Neural progenitor cell (in vitro differentiated cells): ENCODE results near the gene RPUSD1. TPM values are rescaled to one million over a fixed set of nuclear protein-coding genes. Genes with fewer than 3 reads are reported as not detected.

ENCODE experiments used
- DNase-seq: peaks from one replicate; pipeline ENCODE4 v3.0.0-alpha.2; 2016; ENCODE audit warnings: low spot score
- H2AFZ ChIP-seq: fragments of 200-600 bp; sonication (generic); replicated peaks from 2 replicates; pipeline ENCODE4 v1.6.1; 2016; ENCODE audit warnings: antibody characterized with exemption
- H3F3A ChIP-seq: fragments of 200-600 bp; sonication (generic); 2 replicates; pipeline ENCODE4 v1.6.1; 2016; ENCODE audit warnings: antibody characterized with exemption, low read depth
- H3K27ac ChIP-seq: fragments of 200-600 bp; sonication (generic); 2 replicates; pipeline ENCODE4 v1.5.1; 2016; ENCODE audit warnings: mild to moderate bottlenecking
- H3K27me3 ChIP-seq: fragments of 200-600 bp; sonication (generic); 2 replicates; pipeline ENCODE4 v1.6.1; 2016; ENCODE audit warnings: mild to moderate bottlenecking, moderate library complexity
- H3K36me3 ChIP-seq: fragments of 200-600 bp; sonication (generic); 2 replicates; pipeline ENCODE4 v1.5.1; 2016
- H3K4me1 ChIP-seq: fragments of 200-600 bp; sonication (generic); 2 replicates; pipeline ENCODE4 v1.6.1; 2016; ENCODE audit warnings: mixed run types
- H3K4me2 ChIP-seq: fragments of 200-600 bp; sonication (generic); 2 replicates; pipeline ENCODE4 v1.6.1; 2016
- H3K4me3 ChIP-seq: fragments of 200-600 bp; sonication (generic); 2 replicates; pipeline ENCODE4 v1.5.1; 2016
- H3K79me2 ChIP-seq: fragments of 200-600 bp; sonication (generic); 2 replicates; pipeline ENCODE4 v1.6.1; 2016; ENCODE audit warnings: low read depth
- H3K9ac ChIP-seq: fragments of 200-600 bp; sonication (generic); 2 replicates; pipeline ENCODE4 v1.6.1; 2016
- H3K9me3 ChIP-seq: fragments of 200-600 bp; sonication (generic); 2 replicates; pipeline ENCODE4 v1.5.1; 2016; ENCODE audit warnings: low read depth
- H4K20me1 ChIP-seq: fragments of 200-600 bp; sonication (generic); 2 replicates; pipeline ENCODE4 v1.6.1; 2016; ENCODE audit warnings: low read depth
- H3K27ac Mint-ChIP-seq: 3 replicates; pipeline ENCODE4 v1.8.0; 2021; ENCODE audit warnings: mixed read lengths
- H3K27me3 Mint-ChIP-seq: 2 replicates; pipeline ENCODE4 v1.8.0; 2022; ENCODE audit warnings: low read depth, mild to moderate bottlenecking, inconsistent platforms, moderate library complexity, mixed read lengths; ENCODE audit not compliant: insufficient read depth
- H3K36me3 Mint-ChIP-seq: 3 replicates; pipeline ENCODE4 v1.8.0; 2021; ENCODE audit warnings: mixed read lengths
- H3K4me1 Mint-ChIP-seq: 3 replicates; pipeline ENCODE4 v1.8.0; 2021; ENCODE audit warnings: mixed read lengths
- H3K4me3 Mint-ChIP-seq: 3 replicates; pipeline ENCODE4 v1.8.0; 2021; ENCODE audit warnings: mild to moderate bottlenecking, moderate library complexity, mixed read lengths
- H3K9me3 Mint-ChIP-seq: 3 replicates; pipeline ENCODE4 v1.8.0; 2020; ENCODE audit warnings: mixed read lengths
- EZH2 ChIP-seq: fragments of 200-600 bp; sonication (generic); IDR thresholded peaks from 2 replicates; pipeline ENCODE4 v1.6.1; 2017; ENCODE audit warnings: antibody characterized with exemption, mild to moderate bottlenecking, moderate library complexity
- EZH2phosphoT487 ChIP-seq: fragments of 200-600 bp; sonication (generic); IDR thresholded peaks from 2 replicates; pipeline ENCODE4 v1.6.1; 2017; ENCODE audit warnings: antibody characterized with exemption
- total RNA-seq: library from RNA; depleted of rRNA; stranded (reverse); fragments of >200 nt; gene quantifications from 2 replicates; pipeline ENCODE4 v1.2.3, GENCODE V29; 2015; ENCODE audit warnings: low replicate concordance
- TF ChIP-seq, protein P1 (sequence below): fragments of 200-600 bp; sonication (generic); IDR thresholded peaks from 2 replicates; pipeline ENCODE4 v1.5.1; 2017; ENCODE audit warnings: antibody characterized with exemption, mild to moderate bottlenecking

The RPUSD1 gene
- total RNA-seq, 1 donor from 2014 or later = 5.6 TPM

DNA sequence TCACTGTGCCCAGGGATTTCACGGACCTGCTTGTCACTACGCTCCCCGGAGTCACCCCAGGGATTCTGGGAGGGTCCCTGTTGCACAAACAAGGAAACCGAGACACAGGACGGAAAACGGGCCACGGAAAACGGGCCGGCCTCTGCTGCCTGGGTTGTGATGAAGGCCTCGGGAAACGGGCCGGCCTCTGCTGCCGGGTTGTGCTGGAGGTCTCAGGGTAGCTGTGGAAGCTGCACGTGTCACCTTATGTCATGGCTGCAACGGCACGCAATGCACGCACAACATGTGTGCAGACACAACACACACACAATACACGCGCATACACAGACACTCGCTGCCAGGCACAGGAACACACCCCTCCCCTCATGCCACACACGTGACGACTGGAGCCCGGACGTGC, 39.3 kb upstream of the RPUSD1 start:
- Mint-ChIP-seq H3K4me3 (no peak overlapping the region), H3K4me1 (peaks cover 7% of the 10 kb centered on the region), H3K9me3 (peaks cover 6% of the 10 kb centered on the region), H3K27ac (no peak overlapping the region), H3K36me3 (no peaks in the 10 kb centered on the region), H3K27me3 (no peaks in the 10 kb centered on the region)
- TF ChIP-seq EZH2 = no peak
- TF ChIP-seq EZH2phosphoT487 = no peak
- TF ChIP-seq, protein P1, sequence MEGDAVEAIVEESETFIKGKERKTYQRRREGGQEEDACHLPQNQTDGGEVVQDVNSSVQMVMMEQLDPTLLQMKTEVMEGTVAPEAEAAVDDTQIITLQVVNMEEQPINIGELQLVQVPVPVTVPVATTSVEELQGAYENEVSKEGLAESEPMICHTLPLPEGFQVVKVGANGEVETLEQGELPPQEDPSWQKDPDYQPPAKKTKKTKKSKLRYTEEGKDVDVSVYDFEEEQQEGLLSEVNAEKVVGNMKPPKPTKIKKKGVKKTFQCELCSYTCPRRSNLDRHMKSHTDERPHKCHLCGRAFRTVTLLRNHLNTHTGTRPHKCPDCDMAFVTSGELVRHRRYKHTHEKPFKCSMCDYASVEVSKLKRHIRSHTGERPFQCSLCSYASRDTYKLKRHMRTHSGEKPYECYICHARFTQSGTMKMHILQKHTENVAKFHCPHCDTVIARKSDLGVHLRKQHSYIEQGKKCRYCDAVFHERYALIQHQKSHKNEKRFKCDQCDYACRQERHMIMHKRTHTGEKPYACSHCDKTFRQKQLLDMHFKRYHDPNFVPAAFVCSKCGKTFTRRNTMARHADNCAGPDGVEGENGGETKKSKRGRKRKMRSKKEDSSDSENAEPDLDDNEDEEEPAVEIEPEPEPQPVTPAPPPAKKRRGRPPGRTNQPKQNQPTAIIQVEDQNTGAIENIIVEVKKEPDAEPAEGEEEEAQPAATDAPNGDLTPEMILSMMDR = no peak
- H3K36me3 ChIP-seq = no peaks in the 10 kb centered on the region
- no peak for DNase-seq
- peaks cover 4% of the 10 kb centered on the region for H3K27me3 ChIP-seq
- H3K4me3 ChIP-seq = no peak overlapping the region
- no peak overlapping the region for H2AFZ ChIP-seq
- H4K20me1 ChIP-seq = no peaks in the 10 kb centered on the region
- no peaks in the 10 kb centered on the region for H3K79me2 ChIP-seq
- no peaks in the 10 kb centered on the region for H3F3A ChIP-seq
- no peak overlapping the region for H3K4me2 ChIP-seq
- H3K4me1 ChIP-seq = no peaks in the 10 kb centered on the region
- no peak overlapping the region for H3K9ac ChIP-seq
- no peak overlapping the region for H3K27ac ChIP-seq
- no peaks in the 10 kb centered on the region for H3K9me3 ChIP-seq

DNA sequence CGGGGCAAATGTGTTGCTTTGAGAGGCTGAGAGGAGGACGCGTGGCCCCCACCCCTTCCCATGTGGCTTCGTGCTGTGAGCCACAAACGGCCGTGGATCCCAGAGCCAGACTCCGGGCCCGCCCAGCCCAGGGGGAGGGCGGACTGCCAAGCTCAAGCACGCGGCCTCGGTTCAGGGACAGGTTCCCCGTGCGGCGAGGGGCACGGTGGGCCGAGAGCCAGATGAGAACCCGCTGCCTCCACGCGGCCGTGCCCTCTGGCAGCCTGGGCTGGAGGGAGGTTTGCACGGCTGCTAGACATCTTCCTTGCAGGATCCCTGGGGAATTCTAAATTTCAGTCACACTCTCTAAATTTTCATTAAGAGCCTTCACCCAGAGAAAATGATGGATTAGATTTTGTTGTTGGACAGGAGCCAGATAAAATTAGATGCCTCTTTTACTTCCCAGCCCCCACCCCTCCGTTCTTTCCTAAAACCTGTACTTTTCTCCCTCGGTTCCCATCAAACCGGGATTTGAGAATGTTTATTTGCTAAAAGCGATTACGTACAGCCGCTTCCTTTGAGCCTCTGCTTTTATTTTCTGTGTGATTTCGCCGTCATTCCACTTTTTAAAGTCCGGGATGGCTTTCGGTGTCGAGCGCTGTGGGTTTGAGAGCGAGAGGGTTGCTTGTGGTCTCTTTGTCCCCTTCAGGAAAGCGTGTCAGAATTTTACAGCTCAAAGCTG, 37.3 kb upstream of the RPUSD1 start:
- H3K9ac ChIP-seq = no peak overlapping the region
- TF ChIP-seq, protein P1 = no peak
- no peak for TF ChIP-seq EZH2phosphoT487
- TF ChIP-seq EZH2 = no peak
- no peaks in the 10 kb centered on the region for H3K36me3 Mint-ChIP-seq

GRCh38 chr16:824601-825000, 36.4 kb upstream of the RPUSD1 start:
- Histone ChIP-seq H3K79me2 (no peaks in the 10 kb centered on the region), H3K36me3 (no peaks in the 10 kb centered on the region), H3K9ac (no peak overlapping the region), H4K20me1 (no peaks in the 10 kb centered on the region), H3K4me2 (no peak overlapping the region), H3K4me3 (no peak overlapping the region), H3F3A (peaks cover 10% of the 10 kb centered on the region), H3K9me3 (no peaks in the 10 kb centered on the region), H2AFZ (no peak overlapping the region), H3K27ac (no peak overlapping the region), H3K4me1 (peaks cover 4% of the 10 kb centered on the region), H3K27me3 (peaks cover 12% of the 10 kb centered on the region)
- Mint-ChIP-seq H3K4me1 (peaks cover 18% of the 10 kb centered on the region), H3K4me3 (no peak overlapping the region), H3K27me3 (peaks cover 3% of the 10 kb centered on the region), H3K27ac (no peak overlapping the region), H3K9me3 (peaks cover 10% of the 10 kb centered on the region), H3K36me3 (no peaks in the 10 kb centered on the region)
- TF ChIP-seq, protein P1 = no peak
- DNase-seq = no peak

More for the DNA sequence above, 37.3 kb upstream of the RPUSD1 start:
- Histone ChIP-seq H3K4me1 (no peaks in the 10 kb centered on the region), H3K4me3 (no peak overlapping the region), H2AFZ (no peak overlapping the region), H3K9me3 (no peaks in the 10 kb centered on the region), H3K79me2 (no peaks in the 10 kb centered on the region), H3K27ac (no peak overlapping the region), H3K4me2 (no peak overlapping the region), H3F3A (peaks cover 7% of the 10 kb centered on the region), H3K36me3 (no peaks in the 10 kb centered on the region), H3K27me3 (peaks cover 4% of the 10 kb centered on the region), H4K20me1 (no peaks in the 10 kb centered on the region)
- H3K27me3 Mint-ChIP-seq = peaks cover 3% of the 10 kb centered on the region
- no peak overlapping the region for H3K27ac Mint-ChIP-seq
- H3K4me1 Mint-ChIP-seq = peaks cover 17% of the 10 kb centered on the region
- DNase-seq = no peak
- H3K9me3 Mint-ChIP-seq = peaks cover 10% of the 10 kb centered on the region
- no peak overlapping the region for H3K4me3 Mint-ChIP-seq
